ENCODE measurements around the gene MTF2. TPM values are rescaled to one million over a fixed set of nuclear protein-coding genes. Genes with fewer than 3 reads are reported as not detected.

The MTF2 gene
- total RNA-seq, 2 donors from 2014 or later = 85.0 to 103 TPM

DNA sequence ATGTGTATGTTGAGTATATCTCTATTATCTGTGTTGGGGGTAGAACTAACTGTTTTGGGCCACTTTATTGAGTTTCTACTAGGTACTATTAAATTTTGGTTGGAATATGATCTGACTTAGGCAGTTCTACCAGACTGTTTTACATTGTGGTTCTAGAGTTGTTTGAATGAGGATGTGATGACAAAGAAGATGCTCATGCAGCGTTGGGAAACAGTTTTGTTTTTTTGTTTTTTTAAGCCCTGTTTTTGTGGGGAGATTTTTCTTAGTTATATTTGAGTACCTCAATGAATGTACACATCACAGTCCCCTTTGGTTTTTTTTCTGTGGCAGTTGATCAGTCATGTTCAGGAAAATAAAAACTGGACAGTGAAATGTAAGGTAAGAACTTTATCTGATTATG lies 61.0 kb downstream of the MTF2 start:
- Mint-ChIP-seq H3K27ac (peak overlapping the region; percentile 36), H3K4me1 (no peaks in the 10 kb centered on the region), H3K4me3 (no peak overlapping the region), H3K27me3 (ENCODE audit: insufficient read depth) (no peaks in the 10 kb centered on the region), H3K9me3 (no peaks in the 10 kb centered on the region), H3K36me3 (ENCODE audit: low read depth) (peaks cover 56% of the 10 kb centered on the region)
- H3K4me3 ChIP-seq (ENCODE audit: low read length) = no peak overlapping the region
- 100% methylated on average over 1 of the region's 1 CpG; no CpG with 5 or more reads in 1 of the 2 experiments for WGBS, 2 experiments (ENCODE audit: insufficient coverage in 1 of 2, insufficient read length in 1 of 2)
- peaks cover 68% of the 10 kb centered on the region for H3K36me3 ChIP-seq (ENCODE audit: control insufficient read depth, insufficient read depth, low read length)
- H3K4me1 ChIP-seq (ENCODE audit: control insufficient read depth, insufficient read depth, low read length) = no peaks in the 10 kb centered on the region
- H3K27me3 ChIP-seq (ENCODE audit: control insufficient read depth, insufficient read depth, low read length, poor library complexity, severe bottlenecking) = no peaks in the 10 kb centered on the region
- no peak overlapping the region for H3K9ac ChIP-seq (ENCODE audit: extremely low read depth, low read length, poor library complexity, severe bottlenecking)
- TF ChIP-seq, protein P1, sequence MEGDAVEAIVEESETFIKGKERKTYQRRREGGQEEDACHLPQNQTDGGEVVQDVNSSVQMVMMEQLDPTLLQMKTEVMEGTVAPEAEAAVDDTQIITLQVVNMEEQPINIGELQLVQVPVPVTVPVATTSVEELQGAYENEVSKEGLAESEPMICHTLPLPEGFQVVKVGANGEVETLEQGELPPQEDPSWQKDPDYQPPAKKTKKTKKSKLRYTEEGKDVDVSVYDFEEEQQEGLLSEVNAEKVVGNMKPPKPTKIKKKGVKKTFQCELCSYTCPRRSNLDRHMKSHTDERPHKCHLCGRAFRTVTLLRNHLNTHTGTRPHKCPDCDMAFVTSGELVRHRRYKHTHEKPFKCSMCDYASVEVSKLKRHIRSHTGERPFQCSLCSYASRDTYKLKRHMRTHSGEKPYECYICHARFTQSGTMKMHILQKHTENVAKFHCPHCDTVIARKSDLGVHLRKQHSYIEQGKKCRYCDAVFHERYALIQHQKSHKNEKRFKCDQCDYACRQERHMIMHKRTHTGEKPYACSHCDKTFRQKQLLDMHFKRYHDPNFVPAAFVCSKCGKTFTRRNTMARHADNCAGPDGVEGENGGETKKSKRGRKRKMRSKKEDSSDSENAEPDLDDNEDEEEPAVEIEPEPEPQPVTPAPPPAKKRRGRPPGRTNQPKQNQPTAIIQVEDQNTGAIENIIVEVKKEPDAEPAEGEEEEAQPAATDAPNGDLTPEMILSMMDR (conservative IDR thresholded peaks at IDR 0.05) = no peak
- H3K9me3 ChIP-seq (ENCODE audit: control insufficient read depth, low read length) = no peaks in the 10 kb centered on the region
- H3K27ac ChIP-seq (ENCODE audit: low read depth, low read length) = no peak overlapping the region
- no peak for DNase-seq

DNA sequence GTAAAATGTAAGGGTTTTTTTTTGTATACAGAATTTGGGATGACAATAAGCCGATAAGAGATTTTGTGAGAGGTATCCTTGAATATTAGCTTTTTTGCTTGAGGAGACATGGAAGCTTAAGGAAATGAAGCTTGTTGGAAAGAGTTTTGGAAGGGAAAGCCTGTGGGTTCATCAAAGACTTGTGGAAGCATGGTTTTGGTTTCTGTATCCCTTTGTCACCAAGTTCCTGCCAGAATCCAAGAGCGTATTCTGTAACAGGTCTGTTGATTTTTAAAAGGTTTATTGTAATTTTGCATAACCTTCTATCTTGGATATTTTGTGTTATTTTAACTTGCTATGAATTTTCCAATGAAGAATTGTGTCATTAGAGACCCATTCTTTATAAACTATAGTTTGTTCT lies 63.1 kb downstream of the MTF2 start:
- TF ChIP-seq, protein P1 (conservative IDR thresholded peaks at IDR 0.05) = no peak
- Histone ChIP-seq H3K27me3 (ENCODE audit: control insufficient read depth, insufficient read depth, low read length, poor library complexity, severe bottlenecking) (no peaks in the 10 kb centered on the region), H3K4me1 (ENCODE audit: control insufficient read depth, insufficient read depth, low read length) (no peaks in the 10 kb centered on the region), H3K9ac (ENCODE audit: extremely low read depth, low read length, poor library complexity, severe bottlenecking) (no peak overlapping the region), H3K27ac (ENCODE audit: low read depth, low read length) (no peak overlapping the region), H3K9me3 (ENCODE audit: control insufficient read depth, low read length) (no peaks in the 10 kb centered on the region), H3K4me3 (ENCODE audit: low read length) (no peak overlapping the region), H3K36me3 (ENCODE audit: control insufficient read depth, insufficient read depth, low read length) (peaks cover 49% of the 10 kb centered on the region)
- no peak overlapping the region for H3K4me3 Mint-ChIP-seq
- no peak for DNase-seq
- 93 to 100% methylated on average over 1 to 2 of the region's 2 CpGs for whole genome bisulfite sequencing, 2 experiments (ENCODE audit: insufficient coverage in 1 of 2, insufficient read length in 1 of 2)
- no peak overlapping the region for H3K27ac Mint-ChIP-seq
- no peaks in the 10 kb centered on the region for H3K4me1 Mint-ChIP-seq
- no peaks in the 10 kb centered on the region for H3K9me3 Mint-ChIP-seq
- no peaks in the 10 kb centered on the region for H3K27me3 Mint-ChIP-seq (ENCODE audit: insufficient read depth)
- peaks cover 38% of the 10 kb centered on the region for H3K36me3 Mint-ChIP-seq (ENCODE audit: low read depth)

DNA sequence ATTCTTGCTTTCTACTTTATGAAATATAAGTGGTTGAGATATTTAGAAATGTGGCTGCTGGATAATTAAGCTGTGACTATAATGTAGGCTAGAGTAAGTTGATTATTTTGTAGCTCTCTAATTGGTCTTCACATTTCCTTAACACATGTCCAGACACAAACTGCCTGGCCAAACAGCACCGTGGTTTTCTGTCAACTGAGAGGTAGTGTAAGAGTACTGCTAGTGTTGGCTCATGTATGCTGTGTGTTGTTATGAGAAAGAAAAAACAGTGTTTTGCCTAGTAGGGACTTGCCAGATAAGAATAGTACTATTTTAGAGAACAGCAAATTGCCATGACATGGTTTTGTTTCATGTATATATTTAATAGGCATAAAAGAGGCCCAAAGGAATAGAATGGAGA lies 64.1 kb downstream of the MTF2 start:
- H3K9me3 ChIP-seq (ENCODE audit: control insufficient read depth, low read length) = no peaks in the 10 kb centered on the region
- no peak overlapping the region for H3K27ac Mint-ChIP-seq
- no peaks in the 10 kb centered on the region for H3K9me3 Mint-ChIP-seq
- no peak for DNase-seq
- no peaks in the 10 kb centered on the region for H3K27me3 Mint-ChIP-seq (ENCODE audit: insufficient read depth)
- no peaks in the 10 kb centered on the region for H3K4me1 ChIP-seq (ENCODE audit: control insufficient read depth, insufficient read depth, low read length)
- no peak overlapping the region for H3K27ac ChIP-seq (ENCODE audit: low read depth, low read length)
- peaks cover 28% of the 10 kb centered on the region for H3K36me3 Mint-ChIP-seq (ENCODE audit: low read depth)
- no peaks in the 10 kb centered on the region for H3K27me3 ChIP-seq (ENCODE audit: control insufficient read depth, insufficient read depth, low read length, poor library complexity, severe bottlenecking)
- no peak overlapping the region for H3K4me3 Mint-ChIP-seq
- no peak overlapping the region for H3K4me3 ChIP-seq (ENCODE audit: low read length)
- TF ChIP-seq, protein P1 (conservative IDR thresholded peaks at IDR 0.05) = no peak
- H3K36me3 ChIP-seq (ENCODE audit: control insufficient read depth, insufficient read depth, low read length) = peaks cover 46% of the 10 kb centered on the region
- H3K4me1 Mint-ChIP-seq = no peaks in the 10 kb centered on the region
- no peak overlapping the region for H3K9ac ChIP-seq (ENCODE audit: extremely low read depth, low read length, poor library complexity, severe bottlenecking)
- WGBS, 2 experiments (ENCODE audit: insufficient coverage in 1 of 2, insufficient read length in 1 of 2) = 93% methylated on average over 1 of the region's 1 CpG; no CpG with 5 or more reads in 1 of the 2 experiments

Measured in endodermal cell (in vitro differentiated cells).